ENCODE data around the gene SERAC1. TPM values are rescaled to one million over a fixed set of nuclear protein-coding genes. Genes with fewer than 3 reads are reported as not detected.

SERAC1 gene
- total RNA-seq, 4 donors from 2014 or later = 22.9 to 36.5 (median 27.8) TPM

GRCh38 chr6:158085261-158086053 is 82.6 kb downstream of the SERAC1 start:
- Histone ChIP-seq H3K27me3 (no peaks in the 10 kb centered on the region), H3K27ac (no peak overlapping the region), H3K4me3 (no peak overlapping the region), H3K36me3 (peaks cover 0 to 84% of the 10 kb centered on the region in 2 donors), H3K4me1 (peaks cover 0 to 18% (median 3%) of the 10 kb centered on the region in 3 donors), H3K9me3 (no peaks in the 10 kb centered on the region)
- no peak for TF ChIP-seq CTCF (IDR thresholded peaks at IDR 0.05)
- no peak for TF ChIP-seq POLR2AphosphoS5 (IDR thresholded peaks at IDR 0.05)
- no peak for TF ChIP-seq EP300 (IDR thresholded peaks at IDR 0.05)
- TF ChIP-seq POLR2A (IDR thresholded peaks at IDR 0.05) = no peak
- ATAC-seq = no peak
- 83% methylated on average over 13 of the region's 21 CpGs; no CpG with 5 or more reads in 1 of the 2 donors for WGBS, 2 donors (ENCODE audit: low coverage in 1 of 2)

- H3K36me3 ChIP-seq = peaks cover 0 to 85% of the 10 kb centered on the region in 2 donors
- WGBS, 2 donors (ENCODE audit: low coverage in 1 of 2) = 84% methylated on average over 4 to 13 of the region's 23 CpGs
Observed at GRCh38 chr6:158083455-158084325, 84.4 kb downstream of the SERAC1 start.

GRCh38 chr6:158081657-158081935 is 86.5 kb downstream of the SERAC1 start:
- no peaks in the 10 kb centered on the region for H3K9me3 ChIP-seq
- no peaks in the 10 kb centered on the region for H3K27me3 ChIP-seq
- TF ChIP-seq CTCF (IDR thresholded peaks at IDR 0.05) (no peak), POLR2A (IDR thresholded peaks at IDR 0.05) (no peak), EP300 (IDR thresholded peaks at IDR 0.05) (no peak), POLR2AphosphoS5 (IDR thresholded peaks at IDR 0.05) (no peak)
- H3K27ac ChIP-seq = no peak overlapping the region
- H3K4me1 ChIP-seq = peaks cover 0 to under 1% (median 0%) of the 10 kb centered on the region in 3 donors
- no peak overlapping the region for H3K4me3 ChIP-seq
- no peak for ATAC-seq
- 91 to 93% methylated on average over 3 to 4 of the region's 6 CpGs for WGBS, 2 donors (ENCODE audit: low coverage in 1 of 2)
- H3K36me3 ChIP-seq = peaks cover 0 to 91% of the 10 kb centered on the region in 2 donors

More at GRCh38 chr6:158083455-158084325, 84.4 kb downstream of the SERAC1 start:
- Histone ChIP-seq H3K27me3 (no peaks in the 10 kb centered on the region), H3K27ac (no peak overlapping the region), H3K4me1 (peaks cover 0 to 18% (median 3%) of the 10 kb centered on the region in 3 donors), H3K9me3 (no peaks in the 10 kb centered on the region), H3K4me3 (no peak overlapping the region)
- TF ChIP-seq EP300 (IDR thresholded peaks at IDR 0.05) (no peak), CTCF (IDR thresholded peaks at IDR 0.05) (no peak), POLR2AphosphoS5 (IDR thresholded peaks at IDR 0.05) (no peak), POLR2A (IDR thresholded peaks at IDR 0.05) (no peak)
- no peak for ATAC-seq

GRCh38 chr6:158080849-158081656 is 87.0 kb downstream of the SERAC1 start:
- peaks cover 0 to 91% of the 10 kb centered on the region in 2 donors for H3K36me3 ChIP-seq
- no peak for TF ChIP-seq EP300 (IDR thresholded peaks at IDR 0.05)
- no peak for TF ChIP-seq POLR2AphosphoS5 (IDR thresholded peaks at IDR 0.05)
- TF ChIP-seq CTCF (IDR thresholded peaks at IDR 0.05) = no peak
- no peak for TF ChIP-seq POLR2A (IDR thresholded peaks at IDR 0.05)
- H3K9me3 ChIP-seq = no peaks in the 10 kb centered on the region
- 86 to 90% methylated on average over 10 to 12 of the region's 18 CpGs for WGBS, 2 donors (ENCODE audit: low coverage in 1 of 2)
- no peaks in the 10 kb centered on the region for H3K4me1 ChIP-seq
- no peak overlapping the region for H3K4me3 ChIP-seq
- no peak overlapping the region for H3K27ac ChIP-seq
- H3K27me3 ChIP-seq = no peaks in the 10 kb centered on the region
- no peak for ATAC-seq

All from gastroesophageal sphincter (tissue), 4 donors.